Endothelial cell (in vitro differentiated cells): Measurements from ENCODE around the gene AFF2. TPM values are rescaled to one million over a fixed set of nuclear protein-coding genes. Genes with fewer than 3 reads are reported as not detected.

Experiments
- DNase-seq: peaks from one replicate; pipeline ENCODE4 v3.0.0; 2021; ENCODE audit warnings: low spot score
- H3K27ac Mint-ChIP-seq: one replicate; pipeline ENCODE4 v1.8.0; 2021; ENCODE audit warnings: mixed read lengths, inconsistent platforms; ENCODE audit not compliant: unreplicated experiment
- H3K27me3 Mint-ChIP-seq: one replicate; pipeline ENCODE4 v1.8.0; 2021; ENCODE audit warnings: mild to moderate bottlenecking, moderate library complexity, mixed read lengths, inconsistent platforms; ENCODE audit not compliant: unreplicated experiment
- H3K36me3 Mint-ChIP-seq: one replicate; pipeline ENCODE4 v1.8.0; 2021; ENCODE audit warnings: mild to moderate bottlenecking, low read depth, mixed read lengths, inconsistent platforms; ENCODE audit not compliant: unreplicated experiment
- H3K4me1 Mint-ChIP-seq: one replicate; pipeline ENCODE4 v1.8.0; 2021; ENCODE audit warnings: mild to moderate bottlenecking, mixed read lengths, inconsistent platforms; ENCODE audit not compliant: unreplicated experiment
- H3K4me3 Mint-ChIP-seq: one replicate; pipeline ENCODE4 v1.8.0; 2021; ENCODE audit warnings: mild to moderate bottlenecking, mixed read lengths, inconsistent platforms; ENCODE audit not compliant: unreplicated experiment
- H3K9me3 Mint-ChIP-seq: one replicate; pipeline ENCODE4 v1.8.0; 2021; ENCODE audit warnings: mixed read lengths, inconsistent platforms; ENCODE audit not compliant: unreplicated experiment
- total RNA-seq: library from RNA; stranded (reverse); fragmentation: NEBNext Ultra II Directional; extraction: Animal tissue kit (Norgen Biotek cat#: 25700); gene quantifications from one replicate; pipeline ENCODE4 v1.2.1, GENCODE V29; 2021; ENCODE audit not compliant: unreplicated experiment
- TF ChIP-seq, protein P1 (sequence below): fragments of 200-600 bp; sonication (generic); IDR thresholded peaks from one replicate; pipeline ENCODE4 v1.5.0; 2021; ENCODE audit warnings: antibody characterized with exemption; ENCODE audit not compliant: unreplicated experiment

AFF2 gene
- total RNA-seq, 1 donor from 2014 or later, result 9.3 TPM

DNA sequence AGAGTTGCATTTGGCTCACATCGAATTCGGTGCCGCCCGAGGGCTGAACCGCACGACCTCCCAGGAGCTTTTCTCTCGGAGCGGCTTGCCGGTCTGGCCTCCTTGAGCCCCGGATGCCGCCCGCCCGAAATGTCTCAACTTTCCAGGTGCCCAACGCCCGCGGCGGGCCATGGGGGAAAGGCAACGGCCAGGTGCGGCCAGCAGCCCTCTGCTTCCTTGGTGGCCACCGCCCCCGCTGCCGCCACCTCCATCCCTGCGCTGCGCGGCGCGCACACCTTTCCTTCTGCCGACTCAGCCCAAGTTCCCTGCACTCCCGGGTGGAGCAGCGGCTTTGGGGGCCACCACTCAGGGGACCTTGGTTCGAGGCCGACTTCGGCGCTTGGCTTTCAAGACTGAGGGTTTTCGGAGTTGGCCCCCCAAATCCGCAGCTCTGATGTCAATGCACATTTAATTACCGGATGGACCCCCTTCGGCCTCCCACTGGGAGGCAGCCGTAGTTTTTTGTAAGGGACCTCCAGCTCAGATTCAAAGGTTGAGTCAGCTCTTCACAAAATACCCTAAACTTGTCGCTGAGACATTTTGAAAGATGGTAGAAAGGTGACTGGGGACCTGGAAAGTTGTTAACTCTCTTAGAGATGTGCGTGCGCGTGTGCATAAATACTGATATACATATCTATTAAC, 1.1 kb downstream of the AFF2 start:
- no peak for DNase-seq
- no peak overlapping the region for H3K27ac Mint-ChIP-seq

DNA sequence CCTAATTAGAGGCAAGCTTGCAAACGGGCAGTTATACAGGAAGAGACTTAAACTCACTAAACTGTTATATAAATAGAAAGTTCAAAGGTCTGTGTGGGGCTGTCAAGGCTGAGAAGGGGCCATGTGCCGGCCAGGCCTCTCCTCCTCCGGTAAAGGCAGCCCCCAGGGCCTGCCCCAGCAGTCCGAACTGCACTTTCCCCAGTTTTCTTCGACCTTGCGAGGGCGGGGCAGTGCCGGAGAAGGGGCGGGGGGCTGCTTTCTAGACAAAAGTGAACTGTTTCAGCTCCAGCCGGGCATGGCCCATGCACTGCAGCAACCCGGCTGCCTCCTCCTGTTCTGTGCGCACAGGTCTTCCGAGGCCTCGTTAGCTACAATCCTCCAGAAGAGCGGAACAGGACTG, 4.1 kb downstream of the AFF2 start:
- H3K27ac Mint-ChIP-seq, result no peak overlapping the region
- H3K9me3 Mint-ChIP-seq, result no peaks in the 10 kb centered on the region
- no peak for DNase-seq
- H3K4me3 Mint-ChIP-seq, result no peak overlapping the region
- no peaks in the 10 kb centered on the region for H3K27me3 Mint-ChIP-seq
- no peaks in the 10 kb centered on the region for H3K36me3 Mint-ChIP-seq
- no peaks in the 10 kb centered on the region for H3K4me1 Mint-ChIP-seq
- TF ChIP-seq, protein P1, sequence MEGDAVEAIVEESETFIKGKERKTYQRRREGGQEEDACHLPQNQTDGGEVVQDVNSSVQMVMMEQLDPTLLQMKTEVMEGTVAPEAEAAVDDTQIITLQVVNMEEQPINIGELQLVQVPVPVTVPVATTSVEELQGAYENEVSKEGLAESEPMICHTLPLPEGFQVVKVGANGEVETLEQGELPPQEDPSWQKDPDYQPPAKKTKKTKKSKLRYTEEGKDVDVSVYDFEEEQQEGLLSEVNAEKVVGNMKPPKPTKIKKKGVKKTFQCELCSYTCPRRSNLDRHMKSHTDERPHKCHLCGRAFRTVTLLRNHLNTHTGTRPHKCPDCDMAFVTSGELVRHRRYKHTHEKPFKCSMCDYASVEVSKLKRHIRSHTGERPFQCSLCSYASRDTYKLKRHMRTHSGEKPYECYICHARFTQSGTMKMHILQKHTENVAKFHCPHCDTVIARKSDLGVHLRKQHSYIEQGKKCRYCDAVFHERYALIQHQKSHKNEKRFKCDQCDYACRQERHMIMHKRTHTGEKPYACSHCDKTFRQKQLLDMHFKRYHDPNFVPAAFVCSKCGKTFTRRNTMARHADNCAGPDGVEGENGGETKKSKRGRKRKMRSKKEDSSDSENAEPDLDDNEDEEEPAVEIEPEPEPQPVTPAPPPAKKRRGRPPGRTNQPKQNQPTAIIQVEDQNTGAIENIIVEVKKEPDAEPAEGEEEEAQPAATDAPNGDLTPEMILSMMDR, result no peak

More for the DNA sequence above, 1.1 kb downstream of the AFF2 start:
- Mint-ChIP-seq H3K4me1 (no peaks in the 10 kb centered on the region), H3K4me3 (peak overlapping the region; percentile 88), H3K9me3 (no peaks in the 10 kb centered on the region), H3K27me3 (no peaks in the 10 kb centered on the region), H3K36me3 (no peaks in the 10 kb centered on the region)
- TF ChIP-seq, protein P1, result no peak

DNA sequence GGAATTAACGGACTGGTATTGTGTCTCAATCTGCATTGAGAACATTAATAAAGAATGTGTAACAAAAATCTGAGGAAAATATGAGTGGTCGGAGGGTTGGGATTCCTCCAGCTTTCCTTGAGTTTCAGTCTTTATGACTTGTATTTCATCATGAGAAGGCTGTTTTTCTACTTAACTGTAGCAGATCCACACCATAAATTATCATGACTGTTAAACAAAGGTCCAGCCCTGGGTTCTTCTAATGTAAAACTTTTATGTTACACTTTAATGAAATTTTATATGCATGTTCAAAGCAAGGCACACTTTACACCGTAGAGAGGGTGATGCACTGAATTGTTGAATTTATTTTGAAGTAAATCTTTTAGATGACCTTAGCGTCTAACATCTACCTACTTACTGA, 7.0 kb downstream of the AFF2 start:
- Mint-ChIP-seq H3K27ac (no peak overlapping the region), H3K4me1 (peaks cover 3% of the 10 kb centered on the region), H3K27me3 (no peaks in the 10 kb centered on the region), H3K9me3 (no peaks in the 10 kb centered on the region), H3K4me3 (no peak overlapping the region), H3K36me3 (no peaks in the 10 kb centered on the region)
- TF ChIP-seq, protein P1, result no peak
- no peak for DNase-seq

DNA sequence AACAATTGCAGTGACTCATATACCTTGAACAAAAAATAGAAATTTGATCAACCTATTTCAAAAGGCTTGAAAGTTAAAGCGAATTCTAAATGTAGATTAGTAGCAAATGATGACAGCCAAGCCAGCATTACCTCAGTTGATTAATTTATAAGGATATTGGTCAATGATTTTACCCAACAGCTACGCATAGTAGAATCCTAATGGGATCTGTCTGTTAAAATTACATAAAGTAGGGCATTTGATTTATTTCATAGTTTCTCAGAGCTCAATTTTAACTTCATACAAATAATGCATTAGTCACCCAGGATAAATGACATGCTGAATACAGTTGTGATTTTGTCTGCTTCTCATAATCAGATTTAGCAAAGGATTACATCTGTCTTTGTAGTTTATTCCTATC, 12.0 kb downstream of the AFF2 start:
- no peak overlapping the region for H3K27ac Mint-ChIP-seq
- no peaks in the 10 kb centered on the region for H3K36me3 Mint-ChIP-seq
- H3K4me1 Mint-ChIP-seq, result peaks cover 3% of the 10 kb centered on the region
- H3K4me3 Mint-ChIP-seq, result no peak overlapping the region
- DNase-seq, result no peak
- TF ChIP-seq, protein P1, result no peak
- H3K27me3 Mint-ChIP-seq, result no peaks in the 10 kb centered on the region
- no peaks in the 10 kb centered on the region for H3K9me3 Mint-ChIP-seq

DNA sequence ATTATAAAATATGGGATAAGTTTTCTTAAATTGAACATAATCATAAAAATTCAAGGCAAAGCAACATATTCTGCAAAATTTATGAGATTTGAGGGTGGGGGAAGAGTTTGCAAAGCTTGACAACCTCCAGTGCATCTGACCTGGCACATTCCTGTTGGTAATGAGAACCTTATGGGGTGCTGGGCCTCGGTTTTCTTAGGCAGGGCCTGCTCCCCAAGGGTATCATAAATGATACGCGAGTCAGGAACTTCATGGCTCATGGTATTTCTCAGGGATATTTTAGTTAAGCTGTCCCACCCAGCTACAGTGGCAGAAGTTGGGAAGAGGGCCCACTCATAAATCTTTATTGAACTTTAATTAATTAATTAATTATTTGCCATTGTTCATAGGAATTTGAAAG, 13.2 kb downstream of the AFF2 start:
- Mint-ChIP-seq H3K9me3 (no peaks in the 10 kb centered on the region), H3K4me1 (peaks cover 3% of the 10 kb centered on the region), H3K27ac (no peak overlapping the region), H3K36me3 (no peaks in the 10 kb centered on the region), H3K27me3 (no peaks in the 10 kb centered on the region), H3K4me3 (no peak overlapping the region)
- DNase-seq, result no peak
- TF ChIP-seq, protein P1, result no peak
